Memory B cell (primary cell): ENCODE measurements around the gene TTF1.
A peak's percentile ranks its signal among the peaks of the same experiment; 100 is the strongest.

Experiments
- ATAC-seq: fragments of 150-1000 bp; cut with Tn5 transposase; 2 replicates; pipeline ENCODE4 v1.10.0; 2021; ENCODE audit warnings: low read depth, mild to moderate bottlenecking, moderate library complexity
- DNase-seq, 2 donors: peaks; one replicate each; pipeline ENCODE4 v3.0.0; 2022; ENCODE audit warnings: low spot score in 2 of 2
- H3K27ac Mint-ChIP-seq: one replicate; pipeline ENCODE4 v1.8.0; 2022; ENCODE audit warnings: mild to moderate bottlenecking, moderate library complexity, mixed read lengths
- H3K27me3 Mint-ChIP-seq: one replicate; pipeline ENCODE4 v1.8.0; 2022; ENCODE audit warnings: mixed read lengths
- H3K36me3 Mint-ChIP-seq: one replicate; pipeline ENCODE4 v1.8.0; 2022; ENCODE audit warnings: mild to moderate bottlenecking, mixed read lengths
- H3K4me1 Mint-ChIP-seq: one replicate; pipeline ENCODE4 v1.8.0; 2022; ENCODE audit warnings: mixed read lengths
- H3K4me3 Mint-ChIP-seq: one replicate; pipeline ENCODE4 v1.8.0; 2022; ENCODE audit warnings: mild to moderate bottlenecking, moderate library complexity, mixed read lengths
- H3K9me3 Mint-ChIP-seq: one replicate; pipeline ENCODE4 v1.8.0; 2022; ENCODE audit warnings: mixed read lengths

TTF1 gene

DNA sequence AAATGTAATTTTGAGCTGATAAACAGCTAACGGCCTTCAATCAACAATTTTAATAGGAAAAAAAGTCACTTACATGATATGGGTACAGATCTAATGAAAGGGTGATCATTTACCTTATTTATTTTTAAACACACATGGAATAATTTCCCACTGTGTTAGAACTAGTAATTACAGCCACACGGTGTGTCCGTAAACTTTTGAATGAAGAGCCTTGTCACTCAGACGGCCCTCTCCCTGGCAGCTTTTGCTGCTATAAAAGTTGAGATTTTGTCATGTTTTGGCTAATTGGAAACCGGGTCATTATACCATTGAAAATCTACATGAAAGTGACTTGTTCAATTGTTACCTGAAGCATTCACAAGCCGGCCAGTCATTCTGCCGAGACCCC lies 19.0 kb upstream of the TTF1 start:
- Mint-ChIP-seq H3K4me3 (no peak overlapping the region), H3K4me1 (no peaks in the 10 kb centered on the region), H3K27me3 (peaks cover 16% of the 10 kb centered on the region), H3K27ac (no peak overlapping the region), H3K36me3 (no peaks in the 10 kb centered on the region), H3K9me3 (no peaks in the 10 kb centered on the region)
- ATAC-seq = no peak
- no peak for DNase-seq

DNA sequence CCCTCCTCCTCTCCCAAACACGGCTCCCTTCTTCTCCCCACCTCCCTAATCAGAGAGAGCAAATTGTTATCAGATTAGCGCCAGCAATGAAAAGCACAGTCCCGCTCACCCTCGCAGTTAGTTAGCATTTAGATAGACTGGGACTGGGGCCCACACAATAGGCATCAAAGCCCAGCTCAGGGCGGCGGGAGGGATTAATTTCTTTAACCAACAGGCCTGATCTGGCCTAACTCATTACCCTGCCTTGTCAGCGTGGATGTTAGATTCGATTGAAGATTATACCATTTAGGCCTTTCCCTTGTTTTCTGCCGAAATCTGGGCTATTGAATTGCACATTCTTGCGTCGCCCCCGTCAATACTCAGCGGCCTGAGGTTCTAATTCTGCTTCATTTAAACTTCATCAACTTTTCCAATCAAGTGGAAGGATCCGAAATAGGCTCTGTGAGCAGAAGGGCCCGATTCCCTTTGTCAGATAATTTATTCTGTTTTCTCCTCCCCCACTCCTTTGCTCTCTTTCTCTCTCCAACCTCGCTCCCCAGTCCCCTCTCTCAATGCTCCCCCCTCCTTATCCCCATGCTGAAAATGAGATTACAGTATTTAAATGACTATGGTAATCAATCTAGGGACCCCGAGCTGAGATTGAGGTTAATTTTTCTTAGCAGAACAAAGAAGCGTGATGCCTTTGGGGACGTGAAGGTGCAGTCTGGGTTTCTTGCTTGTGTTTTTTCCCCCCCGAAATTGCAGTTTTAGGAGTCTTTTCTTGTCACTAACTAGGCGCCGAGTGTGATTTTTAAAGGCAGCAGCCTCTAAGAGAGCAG lies 18.4 kb upstream of the TTF1 start:
- ATAC-seq = no peak
- no peaks in the 10 kb centered on the region for H3K4me1 Mint-ChIP-seq
- no peaks in the 10 kb centered on the region for H3K36me3 Mint-ChIP-seq
- no peak overlapping the region for H3K4me3 Mint-ChIP-seq
- DNase-seq = no peak
- H3K9me3 Mint-ChIP-seq = no peaks in the 10 kb centered on the region
- no peak overlapping the region for H3K27ac Mint-ChIP-seq
- H3K27me3 Mint-ChIP-seq = peaks cover 19% of the 10 kb centered on the region

DNA sequence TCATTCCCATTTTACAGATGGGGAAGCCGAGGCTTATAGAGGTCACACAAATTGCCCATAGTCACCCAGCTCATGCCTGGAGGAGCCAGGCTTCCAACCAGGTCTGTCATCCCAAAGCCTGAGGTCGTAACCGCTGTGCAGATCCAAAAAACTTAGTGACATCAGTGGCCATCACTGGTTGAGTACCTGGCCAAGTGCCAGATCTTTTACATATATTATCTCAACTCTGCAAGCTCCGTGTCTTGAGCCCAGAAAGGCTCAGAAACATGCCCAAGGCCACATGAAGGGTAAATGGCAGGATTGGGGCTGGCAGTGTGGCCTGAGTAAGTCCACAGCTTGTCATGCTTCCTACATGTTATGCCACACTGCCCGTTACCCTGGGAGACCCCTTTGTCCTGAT lies 16.9 kb upstream of the TTF1 start:
- H3K27me3 Mint-ChIP-seq = peaks cover 23% of the 10 kb centered on the region
- H3K4me1 Mint-ChIP-seq = no peaks in the 10 kb centered on the region
- H3K9me3 Mint-ChIP-seq = no peaks in the 10 kb centered on the region
- ATAC-seq = no peak
- H3K36me3 Mint-ChIP-seq = no peaks in the 10 kb centered on the region
- no peak overlapping the region for H3K27ac Mint-ChIP-seq
- DNase-seq = no peak
- no peak overlapping the region for H3K4me3 Mint-ChIP-seq

DNA sequence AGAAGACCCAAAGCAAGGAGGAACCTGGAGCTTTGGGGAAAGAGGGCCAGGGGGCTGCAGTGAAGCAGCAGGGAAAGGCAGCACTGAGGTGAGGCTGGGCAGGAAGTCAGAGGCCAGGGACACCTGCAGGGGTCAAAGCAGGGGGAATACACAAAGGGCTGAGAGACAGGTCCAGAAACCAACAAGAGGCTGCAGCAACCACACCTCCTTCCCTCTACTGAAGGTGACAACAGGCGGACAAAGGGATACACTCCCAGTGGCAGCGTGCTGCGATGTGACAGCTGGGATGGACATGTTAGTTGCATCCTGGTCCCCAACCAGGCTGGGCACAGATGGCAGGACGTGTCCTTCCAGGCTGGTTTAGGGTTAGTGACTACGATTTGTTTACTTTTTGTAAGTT lies 15.9 kb upstream of the TTF1 start:
- H3K27me3 Mint-ChIP-seq = peaks cover 27% of the 10 kb centered on the region
- H3K4me1 Mint-ChIP-seq = no peaks in the 10 kb centered on the region
- no peaks in the 10 kb centered on the region for H3K36me3 Mint-ChIP-seq
- H3K27ac Mint-ChIP-seq = no peak overlapping the region
- H3K9me3 Mint-ChIP-seq = no peaks in the 10 kb centered on the region
- DNase-seq (no peak), ATAC-seq (no peak)
- H3K4me3 Mint-ChIP-seq = no peak overlapping the region

DNA sequence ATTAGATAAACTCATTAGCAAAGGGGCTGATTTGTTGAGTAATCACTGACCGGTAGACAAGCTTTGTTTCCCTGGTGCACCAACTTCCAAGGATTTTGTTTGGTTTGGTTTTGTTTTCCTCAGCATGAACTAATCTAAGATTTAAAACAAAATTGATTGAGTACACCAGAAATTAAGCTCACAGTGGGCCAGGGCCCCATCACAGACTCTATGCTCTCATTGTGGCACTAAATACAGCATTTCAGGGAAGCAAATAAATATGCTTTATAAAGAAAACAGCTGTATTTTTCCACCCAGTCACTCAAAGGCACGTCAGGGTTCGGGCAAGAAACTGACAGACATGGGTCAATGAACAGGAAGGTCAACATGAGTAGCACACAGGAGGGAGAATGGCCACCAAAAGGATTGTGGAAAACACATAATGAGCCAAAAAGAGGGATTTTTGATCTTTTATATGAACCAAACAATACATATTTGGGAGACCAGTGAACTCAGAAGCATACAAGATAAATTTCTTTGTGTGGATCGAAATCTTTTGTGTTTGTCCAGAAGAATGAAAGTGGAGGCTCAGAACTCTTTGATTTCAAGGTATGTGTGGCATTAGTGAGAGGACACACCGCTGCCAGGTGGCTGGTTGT lies 12.2 kb upstream of the TTF1 start:
- Mint-ChIP-seq H3K4me3 (no peak overlapping the region), H3K27ac (no peak overlapping the region)

DNA sequence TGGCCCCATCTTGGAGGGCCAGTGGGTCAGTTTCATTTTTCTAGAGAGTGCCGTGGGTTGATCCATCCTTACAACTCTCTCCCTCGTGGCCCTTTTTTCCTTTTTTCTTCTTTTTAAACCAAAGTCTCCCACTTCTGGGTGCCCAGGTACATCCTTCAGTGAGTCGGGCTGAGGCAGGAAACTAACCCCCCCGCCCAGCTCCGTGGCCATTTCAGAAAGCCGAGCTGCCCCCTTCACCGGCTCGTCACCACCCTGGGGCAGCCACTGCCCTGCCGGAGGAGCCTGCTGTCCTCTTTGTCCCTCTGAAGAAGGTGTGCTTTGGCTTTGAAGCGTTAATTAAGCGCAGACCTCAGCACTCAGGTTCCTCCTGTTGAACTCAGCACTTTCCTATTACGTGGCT lies 8.5 kb upstream of the TTF1 start:
- Mint-ChIP-seq H3K4me1 (peaks cover 9% of the 10 kb centered on the region), H3K9me3 (no peaks in the 10 kb centered on the region), H3K27ac (no peak overlapping the region), H3K4me3 (no peak overlapping the region), H3K36me3 (no peaks in the 10 kb centered on the region), H3K27me3 (peaks cover 18% of the 10 kb centered on the region)
- no peak for ATAC-seq
- DNase-seq = no peak

More for the DNA sequence above, 12.2 kb upstream of the TTF1 start:
- H3K27me3 Mint-ChIP-seq = peaks cover 23% of the 10 kb centered on the region
- H3K36me3 Mint-ChIP-seq = no peaks in the 10 kb centered on the region
- no peak for DNase-seq
- ATAC-seq = no peak
- H3K4me1 Mint-ChIP-seq = no peaks in the 10 kb centered on the region
- H3K9me3 Mint-ChIP-seq = no peaks in the 10 kb centered on the region

DNA sequence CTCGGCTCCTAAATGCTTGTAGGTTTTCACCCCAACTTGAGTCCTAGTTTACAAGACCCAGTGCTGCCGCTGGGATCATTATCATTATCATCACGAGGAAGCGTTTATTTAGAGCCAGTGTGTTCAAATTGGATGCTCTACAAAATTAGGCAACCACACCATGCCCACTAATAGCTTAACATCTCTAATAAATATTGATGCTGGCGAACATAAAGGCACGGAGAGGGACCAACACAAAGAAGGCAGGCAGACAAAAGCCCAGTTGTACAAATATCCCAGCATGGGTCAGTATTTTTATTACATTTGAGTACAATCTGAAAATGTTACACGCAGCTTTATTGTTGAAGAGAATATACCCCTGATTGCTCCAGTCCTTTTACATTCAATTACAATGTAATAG lies 8.1 kb upstream of the TTF1 start:
- DNase-seq (no peak), ATAC-seq (no peak)
- Mint-ChIP-seq H3K4me3 (no peak overlapping the region), H3K27me3 (peaks cover 15% of the 10 kb centered on the region), H3K36me3 (no peaks in the 10 kb centered on the region), H3K27ac (no peak overlapping the region), H3K9me3 (no peaks in the 10 kb centered on the region), H3K4me1 (peaks cover 9% of the 10 kb centered on the region)

DNA sequence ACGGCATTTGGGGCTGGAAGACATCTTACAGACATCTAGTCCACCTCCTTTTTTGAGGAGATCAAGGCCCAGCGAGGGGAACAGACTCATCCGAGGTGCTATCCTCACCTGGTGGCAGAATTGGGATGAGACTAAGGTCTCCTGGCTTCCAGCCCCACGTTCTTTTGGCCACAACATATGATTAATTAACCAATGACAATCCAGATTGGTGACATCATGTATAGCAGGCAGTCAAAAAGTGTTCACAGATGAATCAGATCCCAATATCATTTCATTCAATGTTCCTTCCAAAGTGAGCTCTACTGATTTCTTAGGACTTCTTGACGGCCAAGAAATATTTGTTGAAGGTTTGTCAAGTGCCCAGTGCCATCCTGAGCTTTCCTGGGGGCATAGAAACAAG lies 7.3 kb upstream of the TTF1 start:
- Mint-ChIP-seq H3K27me3 (peaks cover 14% of the 10 kb centered on the region), H3K4me1 (peaks cover 12% of the 10 kb centered on the region), H3K9me3 (no peaks in the 10 kb centered on the region), H3K4me3 (no peak overlapping the region), H3K27ac (no peak overlapping the region), H3K36me3 (no peaks in the 10 kb centered on the region)
- DNase-seq (no peak), ATAC-seq (no peak)

DNA sequence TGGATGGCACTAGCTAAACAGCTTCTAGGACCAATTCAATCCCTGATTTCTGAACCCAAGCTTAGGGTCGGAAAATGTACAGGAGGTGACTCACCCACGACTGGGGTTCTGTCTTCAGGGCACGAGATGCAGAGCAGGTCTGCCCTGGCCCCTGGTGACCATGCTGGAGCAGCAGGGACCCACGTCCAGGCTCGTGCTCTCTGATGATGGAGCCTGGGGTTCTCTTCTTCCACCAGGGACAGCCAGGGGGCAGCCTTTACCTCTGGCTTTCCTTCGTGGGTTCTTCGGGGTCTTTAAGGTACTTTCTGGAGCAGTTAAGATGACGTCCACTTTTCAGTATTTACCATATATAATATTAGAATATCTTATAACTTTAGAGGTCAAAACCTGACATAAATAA lies 5.4 kb upstream of the TTF1 start:
- Mint-ChIP-seq H3K27ac (no peak overlapping the region), H3K9me3 (no peaks in the 10 kb centered on the region), H3K27me3 (peaks cover 7% of the 10 kb centered on the region), H3K4me1 (peaks cover 14% of the 10 kb centered on the region), H3K4me3 (no peak overlapping the region), H3K36me3 (no peaks in the 10 kb centered on the region)
- DNase-seq = no peak
- ATAC-seq = no peak

DNA sequence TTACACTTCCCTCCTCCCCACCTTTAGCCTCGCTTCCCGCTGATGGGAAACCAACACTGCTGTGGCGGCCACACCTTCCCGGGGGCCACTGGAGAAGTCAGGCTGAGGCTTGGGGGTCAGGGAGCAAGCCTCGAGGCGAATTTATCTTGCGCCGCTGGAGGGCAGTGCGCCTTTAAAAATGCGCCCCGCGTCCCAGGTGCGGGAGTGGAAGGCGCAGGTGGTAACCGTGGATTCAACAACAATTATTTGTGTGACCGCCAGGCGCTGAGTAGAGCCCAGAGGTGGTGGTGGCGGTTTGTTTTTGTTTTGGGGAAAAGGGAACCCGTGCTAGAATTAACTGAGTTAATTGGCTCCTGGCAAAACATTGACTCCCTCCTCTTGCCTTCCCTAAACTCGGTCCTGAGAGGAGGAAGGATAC lies 4.5 kb upstream of the TTF1 start:
- no peaks in the 10 kb centered on the region for H3K9me3 Mint-ChIP-seq
- H3K27me3 Mint-ChIP-seq = peaks cover 7% of the 10 kb centered on the region
- peak overlapping the region; percentile 77 for H3K4me3 Mint-ChIP-seq
- DNase-seq (peak; percentile 71 to 74), ATAC-seq (peak; percentile 63)
- no peak overlapping the region for H3K27ac Mint-ChIP-seq
- peaks cover 19% of the 10 kb centered on the region for H3K4me1 Mint-ChIP-seq
- H3K36me3 Mint-ChIP-seq = no peaks in the 10 kb centered on the region

DNA sequence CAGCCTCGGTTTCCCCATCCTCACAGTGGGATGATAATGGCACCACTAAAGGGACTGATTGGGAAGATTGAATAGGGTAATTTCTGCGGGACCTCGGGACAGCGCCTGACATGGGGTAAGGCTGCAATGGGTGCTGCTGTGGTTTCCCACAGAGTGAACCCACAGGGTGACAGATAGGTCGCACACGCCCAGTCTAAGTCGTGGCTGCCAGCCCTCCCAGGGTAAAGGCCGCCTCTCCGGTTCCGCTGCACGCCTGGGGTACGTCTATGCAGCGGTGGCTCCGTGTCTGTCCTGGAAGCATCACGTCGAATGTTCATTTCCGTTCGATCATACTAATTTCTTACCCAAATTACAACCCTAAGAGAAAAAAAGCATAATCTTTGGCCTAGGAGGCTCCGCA lies 4.0 kb upstream of the TTF1 start:
- Mint-ChIP-seq H3K36me3 (no peaks in the 10 kb centered on the region), H3K27ac (no peak overlapping the region), H3K4me3 (peak overlapping the region; percentile 77), H3K27me3 (peaks cover 7% of the 10 kb centered on the region), H3K9me3 (no peaks in the 10 kb centered on the region), H3K4me1 (peaks cover 24% of the 10 kb centered on the region)
- ATAC-seq (peak; percentile 6), DNase-seq (no peak)

DNA sequence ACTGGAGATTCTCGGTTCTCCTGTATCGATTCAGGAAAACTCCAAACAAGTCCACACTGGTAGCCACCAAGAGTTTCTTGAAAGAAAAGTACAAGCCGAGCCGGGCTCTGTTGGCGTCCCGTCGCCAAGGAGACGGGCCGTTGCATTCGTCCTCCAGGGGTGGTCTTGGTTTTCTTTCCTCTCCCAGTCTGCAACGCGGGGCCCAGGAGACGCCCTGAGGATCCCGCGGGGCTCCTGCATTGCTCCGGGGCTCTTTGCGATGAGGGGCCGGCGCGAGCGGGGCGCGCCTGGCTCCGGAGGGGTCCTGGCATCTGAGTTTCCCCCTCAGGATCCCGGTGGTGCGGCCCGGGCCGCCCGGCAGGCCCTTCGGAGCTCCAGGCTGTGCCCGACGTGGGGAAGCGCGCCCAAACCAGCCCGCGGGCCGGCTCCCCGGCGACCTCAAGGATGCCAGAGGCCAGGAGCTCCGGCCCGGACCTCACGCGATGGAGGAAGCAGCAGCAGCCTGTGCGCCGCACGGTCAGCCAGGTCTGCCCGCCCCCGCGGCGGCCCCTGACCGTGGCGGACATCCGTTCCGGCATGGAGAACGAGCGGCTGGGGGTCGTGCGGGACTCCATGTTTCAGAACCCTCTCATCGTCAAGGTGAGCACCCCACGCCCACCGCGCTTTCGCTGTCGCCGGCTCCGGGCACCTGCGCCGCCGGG lies 3.3 kb upstream of the TTF1 start, which contains the start of gene CFAP77:
Gene CFAP77, plus strand, starts transcription at position 384 of the 701 bp plus-strand sequence. Its CDS starts 61 bp downstream, at position 445.
- ATAC-seq (peak; percentile 25), DNase-seq (peak; percentile 42 to 60)
- peaks cover 7% of the 10 kb centered on the region for H3K27me3 Mint-ChIP-seq
- H3K36me3 Mint-ChIP-seq = no peaks in the 10 kb centered on the region
- peaks cover 28% of the 10 kb centered on the region for H3K4me1 Mint-ChIP-seq
- no peak within 1 kb of the TSS for H3K27ac Mint-ChIP-seq
- no peaks in the 10 kb centered on the region for H3K9me3 Mint-ChIP-seq
- peak within 1 kb of the TSS; percentile 77 for H3K4me3 Mint-ChIP-seq

DNA sequence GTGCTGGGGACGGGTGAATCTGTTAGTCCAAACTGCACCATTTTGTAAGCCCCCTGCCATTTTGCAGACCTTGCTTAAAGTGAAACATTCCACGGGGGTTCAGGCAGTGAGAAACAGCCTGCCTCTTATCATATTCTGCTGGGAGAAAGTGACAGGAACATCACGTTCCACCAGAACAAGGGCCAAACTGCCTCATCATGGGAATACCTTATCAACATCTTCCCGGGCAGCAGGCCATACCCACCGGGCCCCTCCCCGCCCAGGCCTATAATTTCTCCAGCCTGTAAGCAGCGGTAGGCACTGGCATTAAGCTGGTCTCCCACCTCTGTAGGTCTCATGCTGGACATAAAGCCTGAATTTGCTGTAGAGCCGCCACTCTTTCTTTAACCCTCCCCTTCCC lies 1.9 kb upstream of the TTF1 start:
- no peak overlapping the region for H3K4me3 Mint-ChIP-seq
- H3K36me3 Mint-ChIP-seq = peaks cover 1% of the 10 kb centered on the region
- DNase-seq (no peak), ATAC-seq (no peak)
- no peaks in the 10 kb centered on the region for H3K27me3 Mint-ChIP-seq
- peak overlapping the region; percentile 95 for H3K27ac Mint-ChIP-seq
- H3K9me3 Mint-ChIP-seq = no peaks in the 10 kb centered on the region
- peaks cover 36% of the 10 kb centered on the region for H3K4me1 Mint-ChIP-seq

DNA sequence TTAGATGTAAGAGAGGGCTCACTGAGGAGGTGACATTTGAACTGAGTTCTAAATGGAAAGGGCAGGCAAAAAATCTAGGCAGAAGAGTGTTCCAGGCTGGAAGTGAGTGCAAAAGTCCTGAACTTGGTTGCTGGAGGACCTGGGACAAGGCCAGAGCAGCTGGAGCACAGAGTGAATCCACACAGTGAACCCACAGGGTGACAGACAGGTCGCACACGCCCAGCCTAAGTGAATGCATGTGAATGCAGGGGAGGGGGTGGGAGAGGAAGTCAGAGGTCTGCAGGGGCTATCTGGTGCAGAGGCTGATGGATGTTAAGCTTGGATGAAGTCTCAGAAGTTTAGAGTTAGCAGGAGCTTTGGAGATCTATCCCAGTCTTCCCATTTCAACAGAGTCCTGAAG lies 556 bp upstream of the TTF1 start:
- Mint-ChIP-seq H3K27me3 (no peaks in the 10 kb centered on the region), H3K4me3 (peak overlapping the region; percentile 88), H3K4me1 (peaks cover 36% of the 10 kb centered on the region), H3K9me3 (no peaks in the 10 kb centered on the region), H3K36me3 (peaks cover 8% of the 10 kb centered on the region), H3K27ac (peak overlapping the region; percentile 95)
- DNase-seq (no peak), ATAC-seq (no peak)
